ENCODE measurements around the gene SFXN2. TPM values are rescaled to one million over a fixed set of nuclear protein-coding genes. Genes with fewer than 3 reads are reported as not detected.
A peak's percentile ranks its signal among the peaks of the same experiment; 100 is the strongest.

SFXN2 gene
- total RNA-seq, 1 experiment from 2014 or later, result 21.2 TPM

- H3K9me3 Mint-ChIP-seq, result no peaks in the 10 kb centered on the region
- ATAC-seq (0 out of 2 replicates have a peak, but pooled peaks have one; percentile 5), DNase-seq (ENCODE audit: low spot score) (peak; percentile 38)
- H3K36me3 Mint-ChIP-seq, result no peaks in the 10 kb centered on the region
- peaks cover 75% of the 10 kb centered on the region for H3K4me1 Mint-ChIP-seq
- H3K27me3 Mint-ChIP-seq (ENCODE audit: low read depth), result no peaks in the 10 kb centered on the region
- peak overlapping the region; percentile 47 for H3K27ac Mint-ChIP-seq
- ChIA-PET CTCF (interaction anchor here (0.9 to 1.1 kb wide), 2 partner anchors 25 to 104 kb away, joined by 3 to 4 read pairs; no protein-coding TSS in a partner anchor), POLR2A (interaction anchor here (0.8 to 1.4 kb wide), 4 partner anchors 24 to 64 kb away, joined by 4 to 6 read pairs (median 5); partner anchors contain the start of genes ARL3, SFXN2 and WBP1L)
- H3K4me3 Mint-ChIP-seq, result no peak overlapping the region
- TF ChIP-seq CTCF (IDR thresholded peaks at IDR 0.05) (no peak), ZNF423 (CRISPR knock-in tag; IDR thresholded peaks at IDR 0.05) (no peak), TCF7 (CRISPR knock-in tag; IDR thresholded peaks at IDR 0.05; ENCODE audit: low read depth) (no peak), KAT7 (CRISPR knock-in tag; IDR thresholded peaks at IDR 0.05; ENCODE audit: borderline replicate concordance) (no peak), NFE2L1 (CRISPR knock-in tag; IDR thresholded peaks at IDR 0.05) (no peak), NR2C2 (CRISPR knock-in tag; IDR thresholded peaks at IDR 0.05) (no peak), ATF6 (CRISPR knock-in tag; IDR thresholded peaks at IDR 0.05) (no peak), ATF3 (CRISPR knock-in tag; conservative IDR thresholded peaks at IDR 0.05) (no peak), IRF2 (CRISPR knock-in tag; IDR thresholded peaks at IDR 0.05; ENCODE audit: borderline replicate concordance, low read depth) (no peak), ZSCAN18 (CRISPR knock-in tag; IDR thresholded peaks at IDR 0.05) (no peak), PREB (CRISPR knock-in tag; IDR thresholded peaks at IDR 0.05; ENCODE audit: borderline replicate concordance) (no peak), CREM (CRISPR knock-in tag; IDR thresholded peaks at IDR 0.05) (no peak), E2F5 (CRISPR knock-in tag; IDR thresholded peaks at IDR 0.05) (no peak), TEAD1 (CRISPR knock-in tag; IDR thresholded peaks at IDR 0.05) (no peak)
Measured at GRCh38 chr10:102777711-102778453, 63.4 kb downstream of the SFXN2 start.

- peaks cover 79% of the 10 kb centered on the region for H3K4me1 Mint-ChIP-seq
- TF ChIP-seq ZBTB43 (CRISPR knock-in tag; IDR thresholded peaks at IDR 0.05), result no peak
- TF ChIP-seq IRF1 (CRISPR knock-in tag; IDR thresholded peaks at IDR 0.05), result no peak
- no peak for TF ChIP-seq ZBTB21 (CRISPR knock-in tag; IDR thresholded peaks at IDR 0.05; ENCODE audit: borderline replicate concordance)
- TF ChIP-seq TCF7 (CRISPR knock-in tag; IDR thresholded peaks at IDR 0.05; ENCODE audit: low read depth), result no peak
- no peak for TF ChIP-seq ZNF138 (CRISPR knock-in tag; conservative IDR thresholded peaks at IDR 0.05)
- no peak for TF ChIP-seq JUN (CRISPR knock-in tag; IDR thresholded peaks at IDR 0.05)
- no peak for TF ChIP-seq KAT7 (CRISPR knock-in tag; IDR thresholded peaks at IDR 0.05; ENCODE audit: borderline replicate concordance)
- no peak for TF ChIP-seq NFYB (CRISPR knock-in tag; conservative IDR thresholded peaks at IDR 0.05; ENCODE audit: low read depth)
- TF ChIP-seq IRF2 (CRISPR knock-in tag; IDR thresholded peaks at IDR 0.05; ENCODE audit: borderline replicate concordance, low read depth), result no peak
- no peaks in the 10 kb centered on the region for H3K36me3 Mint-ChIP-seq
- DNase-seq (ENCODE audit: low spot score) (no peak), ATAC-seq (no peak)
- no peak overlapping the region for H3K4me3 Mint-ChIP-seq
- no peaks in the 10 kb centered on the region for H3K27me3 Mint-ChIP-seq (ENCODE audit: low read depth)
- ChIA-PET POLR2A (no interaction called here), CTCF (interaction anchor here (0.6 to 1.1 kb wide), 2 partner anchors 24 to 392 kb away, joined by 3 to 4 read pairs; no protein-coding TSS in a partner anchor)
- peak overlapping the region; percentile 47; the same call in 1 of the 2 replicates for H3K27ac Mint-ChIP-seq
- no peaks in the 10 kb centered on the region for H3K9me3 Mint-ChIP-seq
Measured at GRCh38 chr10:102778781-102779180, 64.3 kb downstream of the SFXN2 start.
